Left forelimb (tissue), 1 donor: Measurements from ENCODE around the gene LNX1.

Source experiments
- DNase-seq: peaks from one replicate; pipeline ENCODE4 v3.0.0-alpha.2; 2018; ENCODE audit warnings: low spot score

LNX1 gene

GRCh38 chr4:53591372-53591892, at the start of gene LNX1:
Gene LNX1 (minus strand): TSS chr4:53591486. CDS start chr4:53574002, 17,484 bp downstream.
- no peak for DNase-seq

DNA sequence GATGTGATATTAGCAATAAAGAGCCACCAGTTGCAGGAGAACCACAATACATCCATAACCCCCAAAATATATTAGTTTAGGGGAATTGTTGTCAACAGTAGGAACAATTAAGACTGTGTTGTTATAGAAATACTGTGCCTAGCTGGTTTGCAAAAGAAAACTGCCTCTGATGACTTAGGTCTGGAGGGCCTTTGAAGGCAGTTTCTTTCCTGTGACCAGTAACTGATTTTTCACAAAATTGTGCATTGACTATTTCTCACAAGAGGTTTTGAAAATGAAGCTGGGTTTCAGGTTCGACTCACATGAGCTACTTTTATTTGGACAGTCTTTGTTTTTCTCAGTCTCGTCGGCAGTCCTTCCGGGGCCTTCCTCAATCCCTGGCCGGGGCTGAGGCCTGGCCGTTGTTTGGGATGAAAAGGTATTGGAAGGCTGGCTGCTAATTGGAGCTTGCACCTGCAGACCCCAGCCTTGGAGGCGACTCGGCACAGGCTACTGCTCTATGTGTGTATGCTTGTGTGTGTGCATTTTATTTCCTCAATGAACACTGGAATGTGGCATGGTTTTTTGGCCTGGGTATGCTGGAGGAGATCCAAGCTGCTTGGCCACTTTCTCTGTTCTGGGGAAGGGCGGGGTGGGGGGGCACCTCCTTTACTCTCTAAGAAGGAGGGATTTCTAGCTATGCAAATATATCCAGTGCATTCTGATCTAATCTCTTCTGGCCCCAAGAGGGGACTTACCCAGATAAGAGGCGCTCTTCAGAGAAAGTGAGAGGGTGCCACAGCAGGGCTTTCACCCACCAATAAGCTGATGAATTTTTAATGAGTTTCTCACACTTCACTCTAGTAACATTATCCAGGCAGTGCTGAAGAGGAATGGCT, 49.5 kb upstream of the LNX1 start:
- DNase-seq, result no peak

DNA sequence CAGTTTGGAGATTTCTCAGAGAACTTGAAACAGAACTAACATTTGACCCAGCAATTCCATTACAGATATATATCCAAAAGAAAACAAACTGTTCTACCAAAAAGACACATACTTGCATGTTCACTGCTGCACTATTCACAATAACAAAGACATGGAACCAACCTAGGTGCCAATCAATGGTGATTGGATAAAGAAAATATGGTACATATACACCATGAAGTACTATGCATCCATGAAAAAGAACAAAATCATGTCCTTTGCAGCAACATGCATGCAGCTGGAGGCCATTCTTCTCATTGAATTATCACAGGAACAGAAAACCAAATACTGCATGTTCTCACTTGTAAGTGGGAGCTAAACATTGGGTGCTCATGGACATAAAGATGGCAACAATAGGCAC, 47.6 kb upstream of the LNX1 start:
- no peak for DNase-seq

GRCh38 chr4:53637348-53637747, 46.1 kb upstream of the LNX1 start:
- no peak for DNase-seq

DNA sequence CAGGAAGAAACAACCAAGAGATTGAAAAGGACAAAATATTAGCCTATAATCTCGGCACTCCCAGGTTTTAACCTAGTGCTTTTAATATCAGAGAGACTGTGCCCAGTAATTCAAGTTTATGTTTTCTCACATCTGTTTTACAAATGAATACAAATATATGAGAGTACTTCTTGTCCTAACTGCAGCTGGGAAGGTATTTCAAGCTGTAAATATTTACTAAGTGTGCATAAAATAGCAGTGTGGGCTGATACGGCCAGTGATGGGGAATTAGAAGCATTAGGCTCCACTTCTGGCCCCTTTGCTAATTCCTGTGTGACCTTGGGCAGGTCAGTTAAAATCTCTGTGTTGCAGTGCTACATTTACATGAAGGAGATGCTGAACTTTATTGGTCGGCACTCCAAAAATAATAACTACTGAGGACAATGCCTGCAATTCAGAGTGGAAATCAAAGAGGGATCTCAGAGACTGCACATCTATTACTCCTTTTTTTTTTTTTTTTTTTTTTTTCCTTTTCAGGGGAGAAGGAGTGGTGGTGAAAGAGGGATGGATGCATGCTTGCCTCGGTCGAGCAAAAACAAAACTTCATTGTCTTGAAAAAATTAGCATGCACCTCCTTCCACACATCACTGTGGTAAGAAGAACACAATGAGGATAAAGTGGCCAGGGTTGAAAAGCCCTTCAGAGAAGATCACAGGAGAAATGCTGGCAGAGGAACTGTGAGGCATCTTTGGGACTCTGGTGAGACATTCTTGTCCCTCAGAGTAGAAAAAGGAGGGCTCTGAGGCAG, 44.6 kb upstream of the LNX1 start:
- DNase-seq, result no peak

- no peak for DNase-seq
Measured at GRCh38 chr4:53633608-53634007, 42.3 kb upstream of the LNX1 start.

DNA sequence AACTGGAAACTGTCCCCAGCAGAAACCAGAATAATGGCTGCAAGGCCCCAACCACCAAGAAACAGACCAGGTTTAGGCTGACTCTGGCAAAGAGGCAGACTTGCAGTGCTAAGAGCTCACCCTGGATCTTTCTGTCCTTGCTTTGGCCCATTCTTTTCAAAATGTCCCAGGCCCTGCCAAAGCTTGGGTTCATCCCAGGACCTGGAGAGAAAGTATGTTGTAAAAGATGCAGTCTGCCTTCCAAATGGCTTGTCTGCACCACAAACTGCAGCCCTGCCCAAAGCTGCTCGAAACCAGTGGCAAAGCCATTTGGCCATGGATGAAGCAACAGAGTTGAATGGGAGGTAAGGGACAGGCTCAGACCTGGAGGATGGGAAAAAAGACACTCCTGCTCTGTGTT, 38.0 kb upstream of the LNX1 start:
- no peak for DNase-seq

GRCh38 chr4:53626491-53626890, 35.2 kb upstream of the LNX1 start:
- no peak for DNase-seq

- no peak for DNase-seq
Measured at GRCh38 chr4:53625888-53626287, 34.6 kb upstream of the LNX1 start.

GRCh38 chr4:53622739-53623151, 31.5 kb upstream of the LNX1 start:
- DNase-seq, result no peak

GRCh38 chr4:53620956-53621355, 29.7 kb upstream of the LNX1 start:
- no peak for DNase-seq

- no peak for DNase-seq
Measured at GRCh38 chr4:53619431-53619830, 28.1 kb upstream of the LNX1 start.

GRCh38 chr4:53618321-53618720, 27.0 kb upstream of the LNX1 start:
- no peak for DNase-seq

- no peak for DNase-seq
Measured at GRCh38 chr4:53617101-53617680, 25.9 kb upstream of the LNX1 start.

GRCh38 chr4:53616219-53616618, 24.9 kb upstream of the LNX1 start:
- no peak for DNase-seq

DNA sequence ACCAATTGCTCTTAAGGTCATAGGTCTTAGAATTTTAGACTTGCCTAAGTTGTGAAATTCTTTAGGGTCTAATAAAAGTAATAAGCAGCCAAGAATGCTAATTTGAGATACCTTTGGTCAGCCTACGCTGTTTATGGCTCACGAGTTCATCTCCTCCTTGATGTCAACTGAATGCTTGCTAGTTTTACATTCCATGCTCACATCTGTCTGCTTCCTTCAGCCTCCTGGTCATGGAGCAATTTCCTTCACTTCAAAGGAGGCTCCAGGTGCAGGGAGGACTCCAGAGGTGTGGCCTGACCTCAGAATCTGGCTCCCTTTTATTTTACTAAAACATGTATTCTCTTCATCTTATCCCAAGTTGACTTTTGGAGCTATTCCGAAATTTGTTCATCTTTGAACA, 23.3 kb upstream of the LNX1 start:
- DNase-seq, result no peak

DNA sequence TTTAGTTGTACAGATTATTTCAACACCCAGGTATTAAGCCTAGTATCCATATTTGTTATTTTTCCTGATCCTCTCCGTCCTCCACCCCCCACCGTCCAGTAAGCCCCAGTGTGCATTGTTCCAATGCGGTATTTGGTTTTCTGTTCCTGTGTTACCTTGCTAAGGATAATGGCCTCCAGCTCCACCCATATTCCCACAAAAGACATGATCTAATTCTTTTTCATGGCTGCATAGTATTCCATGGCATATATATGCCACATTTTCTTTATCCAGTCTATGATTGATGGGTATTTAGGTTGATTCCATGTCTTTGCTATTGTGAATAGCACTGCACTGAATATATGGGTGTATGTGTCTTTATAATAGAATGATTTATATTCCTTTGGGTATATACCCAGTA, 22.1 kb upstream of the LNX1 start:
- DNase-seq, result no peak

- DNase-seq, result no peak
Measured at GRCh38 chr4:53608649-53609048, 17.4 kb upstream of the LNX1 start.

GRCh38 chr4:53608242-53608641, 17.0 kb upstream of the LNX1 start:
- no peak for DNase-seq

DNA sequence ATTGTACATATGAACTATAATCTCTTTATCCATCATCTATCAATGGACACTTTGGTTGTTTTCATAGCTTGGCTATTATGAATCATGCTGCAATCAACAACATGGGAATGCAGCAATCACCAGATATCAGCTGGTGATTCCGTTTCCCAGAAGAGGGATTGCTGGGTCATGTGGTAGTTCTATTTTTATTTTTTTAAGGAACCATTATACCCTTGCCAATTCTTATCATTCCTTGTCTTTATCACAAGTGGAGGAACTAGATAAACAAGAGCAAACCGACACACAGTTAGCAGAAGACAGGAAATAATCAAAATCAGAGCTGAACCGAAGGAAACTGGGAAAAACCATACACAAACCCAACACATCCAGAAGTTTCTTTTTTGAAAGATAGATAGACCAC, 14.5 kb upstream of the LNX1 start:
- DNase-seq, result no peak

GRCh38 chr4:53602390-53602789, 11.1 kb upstream of the LNX1 start:
- no peak for DNase-seq

GRCh38 chr4:53601251-53601764, 10.0 kb upstream of the LNX1 start:
- peak; percentile 72 for DNase-seq
